ENCODE data around the gene CALML3.

- no peak for TF ChIP-seq CCAR2 (optimal IDR thresholded peaks at IDR 0.05; ENCODE audit: low read depth, low read length)
- TF ChIP-seq MTA3 (CRISPR knock-in tag; IDR thresholded peaks at IDR 0.05), result no peak
- TF ChIP-seq CTCF (CRISPR knock-in tag; IDR thresholded peaks at IDR 0.05), result no peak
- no peak for TF ChIP-seq ZNF83 (CRISPR knock-in tag; IDR thresholded peaks at IDR 0.05; ENCODE audit: borderline replicate concordance)
- no peak for TF ChIP-seq HBP1 (CRISPR knock-in tag; IDR thresholded peaks at IDR 0.05; ENCODE audit: low read depth)
- peak; percentile 51; the same call in 1 of the 2 replicates for TF ChIP-seq MLX (CRISPR knock-in tag; IDR thresholded peaks at IDR 0.05)
- TF ChIP-seq ZNF350 (CRISPR knock-in tag; IDR thresholded peaks at IDR 0.05; ENCODE audit: borderline replicate concordance, low read depth), result no peak
Observed at GRCh38 chr10:5570979-5571810, 46.4 kb downstream of the CALML3 start.

All from HepG2 (cell line).